Measurements from ENCODE around the gene AIPL1. TPM values are rescaled to one million over a fixed set of nuclear protein-coding genes. Genes with fewer than 3 reads are reported as not detected.

The AIPL1 gene
- total RNA-seq, 1 experiment from 2014 or later, result not detected

- POLR2A ChIA-PET, result no interaction called here
- Histone ChIP-seq H3K36me3 (ENCODE audit: control insufficient read depth in 1 of 2, insufficient read depth in 2 of 2, low read length in 2 of 2) (no peaks in the 10 kb centered on the region), H2AFZ (ENCODE audit: low read depth, low read length, poor library complexity, severe bottlenecking) (no peak overlapping the region), H3K4me2 (ENCODE audit: low read length) (no peak overlapping the region), H3K4me3 (replicated peaks in 1 of 2; ENCODE audit: low read depth in 1 of 2, low read length in 2 of 2) (no peak overlapping the region), H3K4me1 (ENCODE audit: control insufficient read depth in 1 of 2, insufficient read depth in 2 of 2, low read length in 2 of 2) (peaks cover 0 to 4% of the 10 kb centered on the region in 2 experiments; a peak in 2 of 4 replicates), H3K9me2 (ENCODE audit: insufficient read depth) (no peaks in the 10 kb centered on the region), H3K27ac (ENCODE audit: low read depth, low read length) (no peak overlapping the region), H3K9me3 (ENCODE audit: control insufficient read depth in 1 of 2, insufficient read depth in 1 of 2, low read depth in 1 of 2, low read length in 2 of 2) (peaks cover 3 to 5% of the 10 kb centered on the region in 2 experiments; a peak in 2 of 4 replicates), H3K9ac (ENCODE audit: low read length) (no peak overlapping the region), H3K27me3 (ENCODE audit: insufficient read depth, low read length) (no peaks in the 10 kb centered on the region), H3K79me2 (ENCODE audit: insufficient read depth, low read length) (no peaks in the 10 kb centered on the region), H4K20me1 (ENCODE audit: insufficient read depth) (no peaks in the 10 kb centered on the region)
- intact Hi-C loops (cut with micrococcal nuclease), result no loop called here
- no peak for TF ChIP-seq EZH2phosphoT487 (IDR thresholded peaks at IDR 0.05; ENCODE audit: borderline replicate concordance)
- TF ChIP-seq EGR1 (IDR thresholded peaks at IDR 0.05; ENCODE audit: low read depth), result no peak
- TF ChIP-seq CBX3 (IDR thresholded peaks at IDR 0.05; ENCODE audit: low read depth), result no peak
- no peak for TF ChIP-seq JUND (IDR thresholded peaks at IDR 0.05)
- no peak for TF ChIP-seq SIN3A (IDR thresholded peaks at IDR 0.05; ENCODE audit: low read depth)
- TF ChIP-seq, protein P1, sequence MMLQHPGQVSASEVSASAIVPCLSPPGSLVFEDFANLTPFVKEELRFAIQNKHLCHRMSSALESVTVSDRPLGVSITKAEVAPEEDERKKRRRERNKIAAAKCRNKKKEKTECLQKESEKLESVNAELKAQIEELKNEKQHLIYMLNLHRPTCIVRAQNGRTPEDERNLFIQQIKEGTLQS (IDR thresholded peaks at IDR 0.05), result no peak
- TF ChIP-seq POLR2A (IDR thresholded peaks at IDR 0.05; ENCODE audit: borderline replicate concordance, extremely low read depth, insufficient read depth, insufficient read length), result no peak
- TF ChIP-seq ZBTB33 (IDR thresholded peaks at IDR 0.05; ENCODE audit: extremely low read depth, insufficient replicate concordance, low read length), result no peak
- no peak for TF ChIP-seq SRF (IDR thresholded peaks at IDR 0.05; ENCODE audit: low read depth)
- TF ChIP-seq CEBPB (IDR thresholded peaks at IDR 0.05; ENCODE audit: low read depth), result no peak
- TF ChIP-seq TCF7L2 (IDR thresholded peaks at IDR 0.05; ENCODE audit: borderline replicate concordance, extremely low read depth, insufficient read depth, insufficient read length), result no peak
- TF ChIP-seq, protein P2, sequence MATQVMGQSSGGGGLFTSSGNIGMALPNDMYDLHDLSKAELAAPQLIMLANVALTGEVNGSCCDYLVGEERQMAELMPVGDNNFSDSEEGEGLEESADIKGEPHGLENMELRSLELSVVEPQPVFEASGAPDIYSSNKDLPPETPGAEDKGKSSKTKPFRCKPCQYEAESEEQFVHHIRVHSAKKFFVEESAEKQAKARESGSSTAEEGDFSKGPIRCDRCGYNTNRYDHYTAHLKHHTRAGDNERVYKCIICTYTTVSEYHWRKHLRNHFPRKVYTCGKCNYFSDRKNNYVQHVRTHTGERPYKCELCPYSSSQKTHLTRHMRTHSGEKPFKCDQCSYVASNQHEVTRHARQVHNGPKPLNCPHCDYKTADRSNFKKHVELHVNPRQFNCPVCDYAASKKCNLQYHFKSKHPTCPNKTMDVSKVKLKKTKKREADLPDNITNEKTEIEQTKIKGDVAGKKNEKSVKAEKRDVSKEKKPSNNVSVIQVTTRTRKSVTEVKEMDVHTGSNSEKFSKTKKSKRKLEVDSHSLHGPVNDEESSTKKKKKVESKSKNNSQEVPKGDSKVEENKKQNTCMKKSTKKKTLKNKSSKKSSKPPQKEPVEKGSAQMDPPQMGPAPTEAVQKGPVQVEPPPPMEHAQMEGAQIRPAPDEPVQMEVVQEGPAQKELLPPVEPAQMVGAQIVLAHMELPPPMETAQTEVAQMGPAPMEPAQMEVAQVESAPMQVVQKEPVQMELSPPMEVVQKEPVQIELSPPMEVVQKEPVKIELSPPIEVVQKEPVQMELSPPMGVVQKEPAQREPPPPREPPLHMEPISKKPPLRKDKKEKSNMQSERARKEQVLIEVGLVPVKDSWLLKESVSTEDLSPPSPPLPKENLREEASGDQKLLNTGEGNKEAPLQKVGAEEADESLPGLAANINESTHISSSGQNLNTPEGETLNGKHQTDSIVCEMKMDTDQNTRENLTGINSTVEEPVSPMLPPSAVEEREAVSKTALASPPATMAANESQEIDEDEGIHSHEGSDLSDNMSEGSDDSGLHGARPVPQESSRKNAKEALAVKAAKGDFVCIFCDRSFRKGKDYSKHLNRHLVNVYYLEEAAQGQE (IDR thresholded peaks at IDR 0.05; ENCODE audit: low read depth), result no peak
- no TSS peak for BruUV-seq (replicated peaks)
- no peak for DNase-seq (ENCODE audit: low read depth, low spot score)
- ATAC-seq, result no peak
- RAD21 ChIA-PET (ENCODE audit: low non-redundant PET in 1 of 2, low total read pairs in 2 of 2, uncharacterized antibody in 2 of 2, unreplicated experiment in 2 of 2), result no interaction called here
- CTCF ChIA-PET, result no interaction called here
These were observed 8.4 kb downstream of the AIPL1 start for GRCh38 chr17:6426356-6427101.
